GM19043 (cell line): ENCODE results near the gene RARG.
A peak's percentile ranks its signal among the peaks of the same experiment; 100 is the strongest.
"Not testable (repeated sequence)": the region's sequence is repeated elsewhere in the genome, so short reads cannot be mapped to it uniquely, and the experiment has no call there.

Source experiments
- ATAC-seq: cut with Tn5 transposase; IDR thresholded peaks from one replicate; pipeline ENCODE4 v1.9.1; 2021; ENCODE audit warnings: low read depth; ENCODE audit not compliant: unreplicated experiment

The RARG gene

DNA sequence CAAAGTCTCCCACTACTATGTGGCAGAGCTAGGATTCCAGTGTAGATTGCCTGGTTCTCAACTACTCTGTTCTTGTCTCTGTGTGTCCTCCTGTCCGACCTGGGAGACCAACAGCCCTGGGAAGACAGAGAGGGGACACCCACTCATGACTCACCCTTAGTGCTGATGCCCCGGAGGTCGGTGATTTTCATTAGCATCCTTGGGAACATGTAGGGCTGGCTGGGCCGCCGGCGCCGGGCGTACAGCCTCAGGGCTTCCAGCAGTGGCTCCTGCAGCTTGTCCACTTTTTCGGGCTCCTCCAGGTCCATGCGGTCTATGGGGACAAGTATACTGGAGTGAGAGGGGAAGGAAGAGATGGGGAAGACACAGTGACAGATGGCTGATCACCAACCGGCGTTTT is 19.1 kb downstream of the RARG start:
- no peak for ATAC-seq

DNA sequence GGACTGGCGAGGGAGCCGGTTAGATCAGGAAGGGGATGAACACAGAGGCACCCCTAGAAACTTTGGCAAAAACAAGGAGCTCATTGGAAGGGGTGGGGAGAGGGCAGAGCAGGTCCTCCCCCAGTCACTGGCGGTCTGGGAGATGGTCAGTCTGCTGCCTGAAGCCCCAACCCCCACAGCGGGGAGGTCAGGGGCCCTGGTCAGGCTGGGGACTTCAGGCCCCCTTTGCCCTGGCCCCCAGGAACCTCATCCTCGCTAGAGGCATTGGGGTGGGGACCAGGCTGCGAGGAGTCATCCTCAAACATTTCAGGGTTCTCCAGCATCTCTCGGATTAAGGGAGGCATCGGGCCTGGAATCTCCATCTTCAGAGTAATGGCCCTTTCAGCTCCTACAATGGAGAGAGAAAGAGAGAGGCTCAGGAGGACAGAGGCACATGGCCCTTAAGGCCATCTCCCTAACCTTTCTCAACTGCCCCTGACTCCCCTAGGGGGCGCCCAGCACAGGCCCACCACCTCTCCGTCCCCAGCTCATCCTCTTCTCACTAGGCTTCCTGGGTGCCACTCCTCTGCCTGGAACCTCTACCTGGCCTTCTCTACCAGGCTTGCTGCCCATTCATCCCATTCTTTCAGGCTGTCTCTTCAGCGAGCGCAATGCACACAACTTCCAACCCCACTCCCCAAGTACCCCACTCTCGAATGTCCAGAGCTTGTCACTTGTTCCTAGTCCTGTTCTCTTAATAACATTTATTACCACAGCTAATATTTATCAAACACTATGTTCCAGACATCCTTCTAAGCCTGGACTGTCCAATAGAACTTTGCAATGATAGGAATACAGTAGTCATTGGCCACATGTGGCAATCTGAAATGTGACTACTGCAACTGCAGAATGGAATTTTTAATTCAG is 20.3 kb downstream of the RARG start:
- no peak for ATAC-seq

DNA sequence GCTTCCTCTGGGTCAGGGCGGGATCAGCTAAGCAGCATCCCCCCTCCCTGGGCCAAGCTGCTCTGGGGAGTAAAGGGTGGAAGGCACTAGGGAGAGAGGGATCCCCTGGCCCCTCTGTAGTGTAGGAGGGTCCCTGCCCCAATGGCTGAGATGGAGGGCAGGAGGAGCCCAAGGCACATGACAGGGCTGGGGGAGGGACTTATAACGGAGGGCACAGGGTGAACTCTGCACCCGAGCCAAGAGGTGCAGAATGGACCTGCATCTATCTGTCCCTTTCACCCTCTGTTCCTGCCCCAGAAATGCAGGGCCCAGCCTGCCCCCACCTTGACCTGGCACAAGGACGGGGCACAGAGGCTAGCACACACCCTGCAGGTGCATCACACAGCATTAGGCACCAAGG is 21.2 kb downstream of the RARG start:
- no peak for ATAC-seq

DNA sequence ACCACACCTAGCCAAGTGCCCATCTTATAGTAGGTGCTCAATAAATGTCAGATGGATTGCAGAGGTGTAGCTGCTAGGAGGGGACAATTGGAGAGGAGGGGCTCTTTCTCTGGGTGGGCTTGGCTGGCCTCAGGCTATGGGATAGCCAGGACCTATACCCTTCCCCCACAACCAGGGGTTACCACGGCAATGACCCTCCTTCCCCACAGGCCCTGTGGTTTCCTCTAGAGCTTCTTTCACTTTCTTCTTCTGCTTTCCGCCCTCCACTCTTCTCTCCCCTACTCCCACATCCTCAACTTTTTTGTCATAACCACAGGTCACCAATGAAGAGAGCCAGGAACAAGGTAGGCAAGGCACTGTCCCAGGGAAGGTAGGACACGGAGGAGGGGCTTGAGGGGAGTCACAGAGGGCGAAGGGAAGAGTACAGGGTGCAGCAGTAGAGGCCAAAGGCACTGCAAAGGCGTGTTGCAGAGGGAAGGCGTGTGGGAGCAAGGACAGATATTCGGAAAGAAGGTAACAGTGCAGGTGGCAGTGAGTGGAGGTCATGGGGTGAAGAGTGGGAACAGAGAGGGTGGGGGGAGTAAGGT is 23.0 kb downstream of the RARG start:
- ATAC-seq, result peak; percentile 30

DNA sequence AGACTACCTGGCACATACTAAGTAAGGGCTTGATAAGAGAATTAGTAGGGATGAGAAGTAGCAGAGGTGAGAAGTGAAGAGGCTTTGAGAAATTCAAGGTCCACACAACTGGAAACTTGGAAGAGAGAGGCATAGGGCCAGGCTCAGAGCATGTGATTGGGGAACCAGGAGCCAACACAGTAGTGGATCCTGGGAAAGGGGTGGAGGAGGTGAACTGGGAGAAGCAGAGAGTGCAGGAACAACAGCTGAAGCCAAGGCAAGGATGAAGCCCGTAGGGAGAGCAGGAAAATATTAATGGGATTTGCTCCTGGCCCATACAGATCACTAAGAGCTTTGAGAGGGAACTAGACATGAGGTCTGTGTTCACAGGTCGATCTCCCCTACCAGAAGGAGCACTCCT is 23.6 kb downstream of the RARG start:
- no peak for ATAC-seq

DNA sequence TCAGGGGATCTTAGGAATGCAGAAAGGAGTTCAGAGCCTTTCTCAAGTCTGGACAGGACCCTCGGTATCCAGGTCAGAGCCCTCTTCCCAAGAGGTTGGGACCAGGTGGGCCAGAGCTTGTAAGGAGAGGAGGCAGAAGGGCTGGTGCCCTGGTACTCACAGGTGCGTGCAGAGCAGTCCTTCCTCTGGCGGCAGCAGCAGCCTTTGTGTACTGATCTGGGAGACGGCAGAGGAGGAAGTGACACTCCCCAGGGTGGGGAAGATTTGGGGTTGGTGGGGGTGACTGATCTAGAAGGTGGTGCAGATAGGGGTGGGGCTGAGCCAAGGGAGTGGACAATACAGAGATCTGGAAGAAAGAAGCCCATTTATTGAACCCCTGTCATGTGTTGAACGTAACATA is 25.0 kb downstream of the RARG start, which contains the start of gene ITGB7:
TSS of gene ITGB7 (minus strand) at position 210 of the 400 bp plus-strand sequence. CDS start 6,808 bp downstream, outside the sequence.
- peak; percentile 54 for ATAC-seq

DNA sequence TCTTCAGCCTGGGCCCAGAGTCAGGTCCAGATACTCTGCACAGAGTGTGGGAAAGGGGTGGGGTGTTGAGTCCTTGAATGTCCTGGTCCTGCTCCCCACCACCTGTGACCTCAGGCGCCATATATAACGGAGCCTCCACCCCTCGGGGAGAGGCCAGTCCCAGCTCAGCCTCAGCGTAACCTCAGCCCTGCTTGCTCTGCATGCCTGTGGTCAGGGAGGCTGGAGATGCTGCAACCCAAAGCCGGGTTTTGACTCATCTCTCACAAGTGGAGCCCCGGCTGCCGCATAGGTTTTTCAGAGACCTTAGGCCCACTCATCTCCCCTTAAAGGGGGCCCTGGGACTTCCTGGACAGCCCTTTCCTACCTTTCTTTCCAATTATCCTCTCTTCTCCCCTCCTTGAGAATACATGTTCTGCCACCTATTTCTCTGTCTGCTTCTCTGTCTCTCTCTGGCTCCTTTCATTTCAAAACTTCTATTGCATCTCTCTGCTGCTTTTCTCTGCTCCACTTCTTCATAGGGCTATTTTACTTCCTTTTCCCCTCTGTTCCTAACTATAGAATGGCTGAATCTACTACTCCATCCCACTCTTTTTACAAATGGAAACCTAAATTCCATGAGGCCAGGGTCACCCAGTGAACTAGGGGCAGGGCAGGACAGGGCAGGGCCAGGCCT is 26.1 kb downstream of the RARG start:
- peak; percentile 52 for ATAC-seq

DNA sequence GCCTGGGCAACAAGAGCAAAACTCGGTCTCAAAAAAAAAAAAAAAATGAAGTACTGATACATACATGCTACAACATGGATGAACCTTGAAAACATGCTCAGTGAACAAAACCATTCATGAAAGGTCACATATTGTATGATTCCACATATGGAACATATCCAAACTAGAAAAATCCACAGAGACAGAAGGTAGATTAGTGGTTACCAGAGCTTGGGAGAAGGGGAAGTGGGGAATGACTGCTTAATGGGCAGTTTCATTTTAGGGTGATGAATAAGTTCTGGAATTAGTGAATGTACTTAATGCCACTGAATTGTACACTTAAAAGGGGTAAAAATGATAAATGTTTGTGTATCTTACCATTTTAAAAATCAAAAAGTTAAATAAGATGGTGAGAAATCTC is 27.7 kb downstream of the RARG start:
- no peak for ATAC-seq

DNA sequence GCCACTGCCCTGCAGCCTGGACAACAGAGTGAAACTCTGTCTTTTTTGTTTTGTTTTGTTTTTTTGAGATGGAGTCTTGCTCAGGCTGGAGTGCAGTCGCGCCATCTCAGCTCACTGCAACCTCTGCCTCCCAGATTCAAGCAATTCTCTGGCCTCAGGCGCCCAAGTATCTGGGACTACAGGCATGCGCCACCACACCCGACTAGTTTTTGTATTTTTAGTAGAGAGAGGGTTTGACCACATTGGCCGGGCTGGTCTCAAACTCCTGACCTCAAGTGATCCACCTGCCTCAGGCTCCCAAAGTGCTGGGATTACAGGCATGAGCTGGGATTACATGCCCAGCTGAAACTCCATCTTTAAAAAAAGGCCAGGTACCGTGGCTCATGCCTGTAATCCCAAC is 29.7 kb downstream of the RARG start:
- ATAC-seq, result not testable (repeated sequence)

DNA sequence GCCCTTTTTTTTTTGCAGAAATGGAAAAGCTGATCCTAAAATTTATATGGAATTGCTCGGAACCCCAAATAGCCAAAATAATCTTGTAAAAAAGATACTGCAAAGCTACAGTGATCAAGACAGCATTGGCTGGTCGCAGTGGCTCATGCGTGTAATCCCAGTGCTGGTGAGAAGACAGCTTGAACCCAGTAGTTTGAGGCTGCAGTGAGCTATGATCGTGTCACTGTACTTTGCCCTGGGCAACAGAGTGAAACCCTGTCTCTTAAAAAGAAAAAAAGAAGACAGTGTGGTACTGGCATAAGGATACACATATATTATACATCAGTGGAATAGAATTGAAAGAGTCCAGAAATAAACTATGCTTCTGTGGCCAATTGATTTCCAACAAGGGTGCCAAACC is 30.4 kb downstream of the RARG start:
- no peak for ATAC-seq

DNA sequence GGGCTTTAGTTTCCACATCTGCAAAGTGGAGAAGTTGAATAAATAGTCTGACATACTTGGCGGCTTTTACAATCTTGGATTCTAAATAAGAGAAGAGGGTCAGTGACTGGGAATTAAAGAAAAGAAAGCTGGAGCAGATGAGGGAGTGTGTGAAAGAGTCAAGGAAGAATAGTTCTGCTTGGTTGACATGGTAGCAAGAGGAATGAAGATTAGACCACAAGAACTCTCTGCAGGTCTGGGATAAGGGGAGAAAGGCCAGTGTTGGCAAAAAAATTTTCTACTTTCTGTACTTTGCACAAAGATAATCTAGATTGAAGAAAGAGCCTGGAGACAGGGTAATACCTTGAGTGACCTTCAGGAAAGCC is 30.9 kb downstream of the RARG start:
- no peak for ATAC-seq

DNA sequence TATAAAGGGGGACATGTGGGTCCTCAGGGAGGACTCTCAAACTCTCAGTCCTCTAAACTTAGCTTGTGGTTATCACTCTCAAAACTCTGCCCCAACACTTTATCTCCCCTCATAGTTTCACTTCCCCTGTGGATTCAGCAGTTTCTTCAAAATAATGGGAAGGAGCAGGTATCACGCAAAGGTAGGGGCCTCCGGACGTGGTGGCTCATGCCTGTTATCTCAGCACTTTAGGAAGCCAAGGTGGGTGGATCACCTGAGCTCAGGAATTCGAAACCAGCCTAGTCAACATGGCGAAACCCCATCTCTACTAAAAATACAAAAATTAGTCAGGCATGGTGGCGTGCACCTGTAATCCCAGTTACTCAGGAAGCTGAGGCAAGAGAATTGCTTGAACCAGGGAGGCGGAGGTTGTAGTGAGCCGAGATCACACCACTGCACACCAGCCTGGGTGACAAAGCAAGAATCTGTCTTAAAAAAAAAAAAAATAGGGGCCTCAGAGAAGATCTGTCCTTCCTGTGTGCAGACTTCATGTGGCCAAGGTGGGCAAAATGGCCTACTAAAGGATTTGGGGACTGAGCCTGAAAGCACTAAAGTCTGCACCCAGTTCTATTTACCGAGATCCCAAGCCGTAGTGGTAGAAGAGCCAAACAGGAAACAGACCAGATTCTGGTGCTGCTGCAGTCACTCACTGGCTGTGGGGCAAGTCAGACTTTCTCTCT is 31.4 kb downstream of the RARG start:
- no peak for ATAC-seq

DNA sequence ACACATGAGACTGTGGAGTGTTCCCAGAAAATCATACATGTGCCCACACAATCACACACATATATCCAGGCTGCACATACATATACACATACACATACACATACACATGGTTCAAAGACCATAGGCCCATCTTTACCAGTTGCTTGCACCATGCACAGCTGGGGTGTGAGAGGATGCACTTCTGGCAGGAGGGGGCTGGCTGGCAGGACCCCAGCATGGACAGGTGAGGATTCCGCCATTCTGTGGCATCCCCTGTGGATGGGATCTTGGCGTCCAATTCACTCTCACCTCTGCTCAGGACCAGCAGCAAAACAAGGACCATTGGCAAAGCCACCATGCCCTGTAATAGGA is 31.9 kb downstream of the RARG start:
- ATAC-seq, result no peak

DNA sequence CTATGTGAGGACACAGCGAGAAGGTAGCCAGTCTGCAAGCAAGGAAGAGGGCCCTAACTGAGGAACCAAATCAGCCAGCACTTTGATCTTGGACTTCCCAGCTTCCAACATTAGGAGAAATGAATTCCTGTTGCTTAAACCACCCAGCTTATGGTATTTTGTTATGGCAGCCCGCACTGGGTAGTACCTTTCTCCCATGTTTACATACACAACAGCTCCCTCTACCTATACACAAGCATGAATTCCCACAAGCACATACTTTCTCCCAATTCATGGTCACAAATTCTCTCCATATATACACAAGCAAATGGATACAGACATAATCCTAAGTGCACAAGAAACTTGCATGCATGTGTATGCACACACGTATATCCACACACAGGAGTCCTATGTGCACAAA is 32.3 kb downstream of the RARG start:
- ATAC-seq, result no peak

DNA sequence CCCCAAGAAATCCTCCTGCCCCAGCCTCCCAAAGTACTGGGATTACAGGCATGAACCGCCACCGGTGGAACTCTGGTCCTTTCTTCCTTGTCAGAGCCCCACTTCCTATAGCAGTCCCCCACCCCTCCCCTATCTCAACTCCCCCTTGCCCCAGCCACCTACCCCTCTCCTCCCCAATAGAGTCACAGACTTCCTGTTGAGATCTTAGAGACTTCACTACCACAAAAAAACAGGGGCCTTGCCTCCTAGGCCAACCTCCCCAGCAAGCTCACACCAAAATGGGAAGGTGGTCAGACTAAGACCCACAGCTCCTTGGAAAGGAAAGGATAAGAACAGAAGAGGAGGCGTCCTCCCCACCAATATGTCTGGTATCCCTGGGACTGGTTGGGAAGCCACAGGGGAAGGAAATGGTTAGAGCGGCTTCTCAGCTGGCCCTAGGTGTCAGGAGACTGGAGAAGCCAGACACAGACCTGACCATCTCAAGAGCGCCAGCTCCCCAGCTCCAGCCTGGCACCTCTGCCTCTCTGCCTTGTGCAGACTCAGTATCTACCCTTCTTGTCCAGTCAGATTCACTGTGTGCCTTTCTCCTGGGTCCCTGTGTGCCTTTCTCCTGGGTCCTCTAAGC is 33.4 kb downstream of the RARG start:
- ATAC-seq, result no peak

DNA sequence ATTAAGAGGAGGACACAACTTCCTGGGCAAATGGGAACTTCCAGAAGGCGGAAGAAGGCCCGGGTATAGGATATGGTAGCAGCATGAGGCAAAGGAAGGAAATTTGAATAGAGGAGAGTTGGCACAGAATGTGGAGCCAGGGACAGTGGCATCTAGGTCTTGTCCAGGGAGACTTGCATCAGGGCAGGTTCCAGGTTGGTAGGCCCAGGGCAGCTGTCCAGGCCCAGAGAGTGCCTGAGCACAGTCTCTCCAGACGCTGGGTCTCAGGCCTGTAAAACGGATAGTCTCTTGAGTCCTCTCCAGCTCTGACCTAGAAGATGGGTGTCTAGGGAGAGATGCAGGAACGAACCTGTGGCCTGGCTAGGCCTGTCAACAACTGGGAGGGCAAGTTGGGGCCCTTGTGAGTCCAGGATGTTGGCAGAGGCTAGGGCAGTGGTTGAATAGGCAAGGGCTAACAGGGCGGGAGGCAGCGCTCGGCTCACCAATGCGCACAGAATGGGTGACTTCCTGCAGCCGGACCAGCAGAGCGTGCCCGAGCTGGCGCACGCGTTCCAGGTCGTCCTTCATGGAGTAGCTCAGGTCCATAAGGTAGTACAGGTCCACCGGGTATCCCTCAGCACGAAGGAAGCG is 34.9 kb downstream of the RARG start:
- no peak for ATAC-seq

DNA sequence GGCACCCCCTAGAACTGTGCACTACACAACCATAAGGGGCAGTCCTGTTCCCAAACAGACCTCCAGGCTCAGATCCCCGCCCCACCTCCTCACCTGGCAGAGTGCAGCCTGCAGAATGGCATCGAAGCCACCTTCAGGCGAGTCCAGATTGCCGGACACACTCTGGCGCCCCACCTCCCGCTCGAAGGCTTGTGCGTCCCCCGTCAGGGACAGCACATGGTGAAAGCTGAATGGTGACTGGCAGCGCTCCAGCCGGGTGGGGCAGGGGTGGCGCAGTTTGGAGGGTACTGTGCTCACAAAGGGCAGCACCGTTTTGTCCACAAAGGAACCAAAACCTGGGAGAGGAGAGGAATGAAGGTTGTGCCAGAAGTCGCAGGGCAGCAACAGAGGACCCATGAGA is 35.5 kb downstream of the RARG start:
- no peak for ATAC-seq

DNA sequence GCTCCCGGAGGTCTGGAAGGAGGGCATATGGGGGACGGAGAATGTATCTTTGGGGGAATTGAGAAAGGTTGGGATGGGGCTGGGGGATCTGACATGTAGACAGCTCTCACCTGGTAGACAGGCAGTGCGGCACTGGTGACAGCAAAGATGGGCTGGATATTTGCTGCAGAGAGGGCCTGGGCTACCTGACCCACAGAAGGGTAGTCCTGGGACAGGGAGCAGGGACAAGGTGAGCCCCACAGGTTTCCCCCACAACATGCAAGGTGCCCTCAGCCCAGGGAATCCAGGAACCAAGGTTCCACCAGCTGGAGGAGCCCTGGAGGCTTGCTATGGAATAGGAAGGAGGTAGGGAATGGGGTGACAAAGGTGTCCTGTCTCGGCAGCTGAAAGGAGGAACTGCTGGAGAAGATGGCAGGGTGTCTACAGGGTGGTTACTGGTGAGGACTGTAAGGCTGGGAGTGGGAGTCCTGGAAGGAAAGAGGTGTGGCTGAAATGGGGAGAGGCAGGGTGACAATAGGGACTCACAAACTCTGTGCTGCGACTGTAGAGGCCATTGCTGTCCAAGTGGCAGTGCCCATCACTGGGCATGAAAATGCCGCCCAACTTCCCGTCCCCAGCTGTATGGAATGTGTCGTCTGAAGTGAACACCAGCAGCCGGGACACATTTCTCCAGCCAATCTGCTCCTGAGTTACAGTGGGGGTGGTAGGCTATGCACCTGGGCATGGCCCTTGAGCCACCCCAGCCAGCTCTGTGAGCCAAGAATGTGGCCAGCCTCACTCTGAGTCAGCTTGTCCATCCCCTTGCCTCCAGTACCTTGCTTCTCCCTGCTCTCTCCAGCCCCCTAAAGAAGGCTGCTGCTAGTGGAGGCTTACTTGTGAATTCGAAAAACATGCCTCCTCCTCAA is 36.2 kb downstream of the RARG start:
- no peak for ATAC-seq

DNA sequence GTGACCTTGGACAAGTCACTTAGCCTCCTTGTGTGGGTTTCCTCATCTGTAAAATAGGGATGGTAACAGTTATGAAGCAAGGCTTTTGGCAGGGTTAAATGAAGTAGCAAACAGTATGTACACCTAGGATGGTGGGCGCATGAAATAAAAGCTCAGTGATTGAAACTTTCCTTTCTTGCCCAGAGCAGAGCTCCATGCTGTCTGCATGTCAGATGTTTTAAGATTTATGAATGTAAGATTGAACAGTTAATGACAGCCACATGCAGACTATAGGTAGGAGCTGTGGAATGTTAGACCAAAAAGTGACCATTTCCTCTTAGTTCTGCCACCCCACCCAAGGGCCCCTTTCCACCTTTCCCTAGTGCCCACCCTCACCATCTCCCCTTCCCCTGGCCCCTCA is 37.0 kb downstream of the RARG start:
- ATAC-seq, result no peak
